ENCODE measurements around the gene MAMDC4.

The MAMDC4 gene

DNA sequence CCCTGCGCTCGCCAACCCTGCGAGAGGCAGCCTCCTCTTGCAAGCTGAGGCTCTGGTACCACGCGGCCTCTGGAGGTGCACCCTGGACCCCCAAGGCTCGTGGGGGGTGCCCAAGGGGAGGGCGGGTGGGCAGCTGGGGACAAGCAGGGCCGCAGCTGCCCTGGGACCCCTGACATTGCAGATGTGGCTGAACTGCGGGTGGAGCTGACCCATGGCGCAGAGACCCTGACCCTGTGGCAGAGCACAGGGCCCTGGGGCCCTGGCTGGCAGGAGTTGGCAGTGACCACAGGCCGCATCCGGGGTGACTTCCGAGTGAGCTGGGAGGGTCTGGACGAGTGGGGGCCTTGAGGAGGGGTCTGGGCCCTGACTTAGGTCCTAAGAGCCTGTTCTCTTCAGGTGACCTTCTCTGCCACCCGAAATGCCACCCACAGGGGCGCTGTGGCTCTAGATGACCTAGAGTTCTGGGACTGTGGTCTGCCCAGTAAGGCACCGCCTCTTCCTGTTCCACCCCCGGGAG is 1.5 kb downstream of the MAMDC4 start:
- TF ChIP-seq ZFX (IDR thresholded peaks at IDR 0.05; ENCODE audit: borderline replicate concordance): no peak
- TF ChIP-seq, protein P1, sequence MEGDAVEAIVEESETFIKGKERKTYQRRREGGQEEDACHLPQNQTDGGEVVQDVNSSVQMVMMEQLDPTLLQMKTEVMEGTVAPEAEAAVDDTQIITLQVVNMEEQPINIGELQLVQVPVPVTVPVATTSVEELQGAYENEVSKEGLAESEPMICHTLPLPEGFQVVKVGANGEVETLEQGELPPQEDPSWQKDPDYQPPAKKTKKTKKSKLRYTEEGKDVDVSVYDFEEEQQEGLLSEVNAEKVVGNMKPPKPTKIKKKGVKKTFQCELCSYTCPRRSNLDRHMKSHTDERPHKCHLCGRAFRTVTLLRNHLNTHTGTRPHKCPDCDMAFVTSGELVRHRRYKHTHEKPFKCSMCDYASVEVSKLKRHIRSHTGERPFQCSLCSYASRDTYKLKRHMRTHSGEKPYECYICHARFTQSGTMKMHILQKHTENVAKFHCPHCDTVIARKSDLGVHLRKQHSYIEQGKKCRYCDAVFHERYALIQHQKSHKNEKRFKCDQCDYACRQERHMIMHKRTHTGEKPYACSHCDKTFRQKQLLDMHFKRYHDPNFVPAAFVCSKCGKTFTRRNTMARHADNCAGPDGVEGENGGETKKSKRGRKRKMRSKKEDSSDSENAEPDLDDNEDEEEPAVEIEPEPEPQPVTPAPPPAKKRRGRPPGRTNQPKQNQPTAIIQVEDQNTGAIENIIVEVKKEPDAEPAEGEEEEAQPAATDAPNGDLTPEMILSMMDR (IDR thresholded peaks at IDR 0.05): no peak

GRCh38 chr9:136854113-136854841 is 2.1 kb downstream of the MAMDC4 start:
- TF ChIP-seq, protein P1 (IDR thresholded peaks at IDR 0.05): no peak
- no peak for TF ChIP-seq ZFX (IDR thresholded peaks at IDR 0.05; ENCODE audit: borderline replicate concordance)
- no peak overlapping the region for H3K27ac ChIP-seq

More for the DNA sequence above, 1.5 kb downstream of the MAMDC4 start:
- no peak overlapping the region for H3K27ac ChIP-seq

DNA sequence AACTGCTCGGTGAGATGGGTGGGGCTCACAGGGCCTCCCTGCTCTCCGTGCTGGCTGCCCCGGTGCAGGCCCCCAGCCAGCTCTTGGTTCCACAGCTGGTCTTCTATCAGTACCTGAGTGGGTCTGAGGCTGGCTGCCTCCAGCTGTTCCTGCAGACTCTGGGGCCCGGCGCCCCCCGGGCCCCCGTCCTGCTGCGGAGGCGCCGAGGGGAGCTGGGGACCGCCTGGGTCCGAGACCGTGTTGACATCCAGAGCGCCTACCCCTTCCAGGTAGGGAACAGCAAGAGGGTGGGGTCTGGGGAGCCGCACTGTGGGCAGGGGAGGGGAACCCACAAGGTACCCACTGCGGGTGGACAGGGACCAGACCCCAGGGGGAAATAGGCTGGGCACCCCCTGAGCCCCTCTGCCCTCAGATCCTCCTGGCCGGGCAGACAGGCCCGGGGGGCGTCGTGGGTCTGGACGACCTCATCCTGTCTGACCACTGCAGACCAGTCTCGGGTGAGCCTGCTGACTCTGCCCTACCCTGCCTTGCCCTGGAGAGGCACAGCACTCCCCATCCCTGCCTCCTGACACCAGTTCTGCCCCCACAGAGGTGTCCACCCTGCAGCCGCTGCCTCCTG is 2.8 kb downstream of the MAMDC4 start:
- no peak overlapping the region for H3K27ac ChIP-seq
- TF ChIP-seq, protein P1 (IDR thresholded peaks at IDR 0.05): no peak
- TF ChIP-seq ZFX (IDR thresholded peaks at IDR 0.05; ENCODE audit: borderline replicate concordance): no peak

- TF ChIP-seq, protein P1 (IDR thresholded peaks at IDR 0.05): no peak
- no peak for TF ChIP-seq ZFX (IDR thresholded peaks at IDR 0.05; ENCODE audit: borderline replicate concordance)
- no peak overlapping the region for H3K27ac ChIP-seq
Measured at GRCh38 chr9:136855461-136856078, 3.4 kb downstream of the MAMDC4 start.

DNA sequence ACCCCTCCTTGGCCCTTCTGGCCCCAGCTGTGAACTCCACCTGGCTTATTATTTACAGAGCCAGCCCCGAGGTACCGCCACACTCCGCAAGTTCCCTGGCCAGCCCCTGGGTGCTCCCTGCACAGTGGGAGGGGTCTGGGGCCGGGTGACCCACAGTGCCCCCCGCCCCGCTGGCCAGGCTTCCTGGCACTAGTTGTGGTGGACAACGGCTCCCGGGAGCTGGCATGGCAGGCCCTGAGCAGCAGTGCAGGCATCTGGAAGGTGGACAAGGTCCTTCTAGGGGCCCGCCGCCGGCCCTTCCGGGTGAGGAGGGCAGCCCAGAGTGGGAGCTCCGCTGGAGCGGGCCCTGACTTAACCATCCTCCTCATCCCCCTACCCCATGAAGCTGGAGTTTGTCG is 3.9 kb downstream of the MAMDC4 start:
- no peak overlapping the region for H3K27ac ChIP-seq
- TF ChIP-seq ZFX (IDR thresholded peaks at IDR 0.05; ENCODE audit: borderline replicate concordance): no peak
- TF ChIP-seq, protein P1 (IDR thresholded peaks at IDR 0.05): no peak

DNA sequence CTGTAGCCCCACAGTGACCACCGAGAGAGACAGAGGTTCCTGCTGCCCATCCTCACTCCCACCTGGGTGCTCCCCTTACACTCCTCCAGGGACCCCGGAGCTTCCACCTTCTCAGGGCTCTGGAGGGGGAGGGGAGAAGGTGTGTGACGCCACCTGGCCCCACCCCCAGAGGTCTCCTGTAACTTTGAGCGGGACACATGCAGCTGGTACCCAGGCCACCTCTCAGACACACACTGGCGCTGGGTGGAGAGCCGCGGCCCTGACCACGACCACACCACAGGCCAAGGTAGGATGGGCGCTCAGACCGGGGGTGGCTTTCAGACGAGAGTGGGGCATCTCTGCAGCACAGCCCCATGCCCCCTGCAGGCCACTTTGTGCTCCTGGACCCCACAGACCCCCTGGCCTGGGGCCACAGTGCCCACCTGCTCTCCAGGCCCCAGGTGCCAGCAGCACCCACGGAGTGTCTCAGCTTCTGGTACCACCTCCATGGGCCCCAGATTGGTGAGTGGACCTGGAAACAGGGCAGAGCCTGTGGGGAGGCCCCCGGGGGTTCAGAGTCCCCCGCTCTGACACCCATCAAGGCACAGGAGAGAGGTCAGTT is 4.5 kb downstream of the MAMDC4 start:
- no peak for TF ChIP-seq ZFX (IDR thresholded peaks at IDR 0.05; ENCODE audit: borderline replicate concordance)
- TF ChIP-seq, protein P1 (IDR thresholded peaks at IDR 0.05): no peak
- H3K27ac ChIP-seq: no peak overlapping the region

All from 22Rv1 (cell line).